Osteoblast (primary cell): ENCODE measurements around the gene SMARCA4. TPM values are rescaled to one million over a fixed set of nuclear protein-coding genes. Genes with fewer than 3 reads are reported as not detected.
"Not testable (repeated sequence)": the region's sequence is repeated elsewhere in the genome, so short reads cannot be mapped to it uniquely, and the experiment has no call there.

Experiments used
- DNase-seq: peaks from one replicate; pipeline ENCODE4 v3.0.0; 2011; ENCODE audit warnings: low spot score, mixed read lengths; ENCODE audit not compliant: insufficient read length; ENCODE audit errors: missing footprints
- H2AFZ ChIP-seq: 2 replicates; pipeline ENCODE4 v1.6.0; 2011; ENCODE audit warnings: mild to moderate bottlenecking, low read length
- H3K27ac ChIP-seq: 2 replicates; pipeline ENCODE4 v1.5.1; 2011; ENCODE audit warnings: mild to moderate bottlenecking, low read depth, low read length, moderate library complexity
- H3K27me3 ChIP-seq: 2 replicates; pipeline ENCODE4 v1.6.0; 2012; ENCODE audit warnings: mild to moderate bottlenecking, control low read depth, inconsistent platforms, low read length, moderate library complexity; ENCODE audit not compliant: insufficient read depth
- H3K36me3 ChIP-seq: 2 replicates; pipeline ENCODE4 v1.5.1; 2011; ENCODE audit warnings: mild to moderate bottlenecking, low read length, control low read depth, moderate library complexity; ENCODE audit not compliant: insufficient read depth
- H3K4me1 ChIP-seq: 2 replicates; pipeline ENCODE4 v1.5.1; 2011; ENCODE audit warnings: mild to moderate bottlenecking, low read length, control low read depth, moderate library complexity; ENCODE audit not compliant: insufficient read depth
- H3K4me2 ChIP-seq: 2 replicates; pipeline ENCODE4 v1.6.0; 2011; ENCODE audit warnings: mild to moderate bottlenecking, low read length; ENCODE audit not compliant: insufficient read depth
- H3K4me3 ChIP-seq: fragments of 200-600 bp; sonication (generic); 3 replicates; pipeline ENCODE4 v1.5.1; 2012; ENCODE audit warnings: mild to moderate bottlenecking, low read length, inconsistent platforms; ENCODE audit not compliant: insufficient read depth
- H3K79me2 ChIP-seq: 2 replicates; pipeline ENCODE4 v1.6.0; 2012; ENCODE audit warnings: mild to moderate bottlenecking, low read length, control low read depth, inconsistent platforms; ENCODE audit not compliant: insufficient read depth
- H3K9me3 ChIP-seq: 2 replicates; pipeline ENCODE4 v1.5.1; 2011; ENCODE audit warnings: low read depth, low read length, control low read depth
- H4K20me1 ChIP-seq: 2 replicates; pipeline ENCODE4 v1.6.0; 2012; ENCODE audit warnings: mild to moderate bottlenecking, low read length, control low read depth; ENCODE audit not compliant: insufficient read depth
- total RNA-seq: library from RNA; depleted of rRNA; stranded (reverse); fragments of >200 nt; gene quantifications from 2 replicates; pipeline ENCODE4 v1.2.3, GENCODE V29; 2012
- TF ChIP-seq, protein P1 (sequence below): IDR thresholded peaks from 2 replicates; pipeline ENCODE4 v1.5.1; 2011; ENCODE audit warnings: mild to moderate bottlenecking, low read depth, low read length, moderate library complexity; ENCODE audit errors: extremely low read depth

The SMARCA4 gene
- total RNA-seq, 1 donor, result 52.8 TPM

DNA sequence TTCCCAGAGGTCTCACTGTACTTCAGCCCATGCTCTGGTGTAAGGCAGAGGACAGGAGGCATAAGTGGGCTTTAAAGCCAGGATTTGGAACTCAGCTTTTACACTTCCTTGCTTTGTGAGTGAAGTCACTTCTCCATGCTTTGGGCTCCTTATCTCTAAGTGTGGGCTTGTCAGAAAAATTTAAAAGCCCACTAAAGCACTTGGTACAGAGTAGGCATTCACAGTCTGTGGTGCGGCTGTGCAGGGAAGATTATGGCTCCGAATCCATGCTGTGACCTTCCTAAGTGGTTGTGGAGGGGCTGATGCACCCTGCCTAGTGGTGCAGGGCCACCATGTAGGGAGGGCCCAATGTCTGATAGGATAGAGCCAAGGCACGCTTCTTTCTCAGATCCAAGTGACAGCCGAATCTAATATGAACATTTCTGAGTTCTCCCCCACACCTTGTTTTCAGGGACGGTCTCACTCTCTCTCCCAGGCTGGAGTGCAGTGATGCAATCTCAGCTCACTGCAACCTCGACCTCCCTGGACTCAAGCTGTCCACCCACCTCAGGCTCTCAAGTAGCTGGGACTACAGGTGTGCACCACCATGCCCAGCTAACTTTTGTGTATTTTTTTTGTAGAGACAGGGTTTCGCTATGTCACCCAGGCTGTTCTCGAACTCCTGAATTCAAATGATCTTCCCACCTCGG lies 25.3 kb upstream of the SMARCA4 start:
- H3K4me1 ChIP-seq, result peaks cover 5% of the 10 kb centered on the region
- no peak overlapping the region for H3K4me2 ChIP-seq
- no peaks in the 10 kb centered on the region for H3K9me3 ChIP-seq
- H3K79me2 ChIP-seq, result peaks cover 19% of the 10 kb centered on the region
- no peak overlapping the region for H3K27ac ChIP-seq
- peaks cover 10% of the 10 kb centered on the region for H3K36me3 ChIP-seq
- no peaks in the 10 kb centered on the region for H3K27me3 ChIP-seq
- peak; percentile 37 for DNase-seq
- no peak overlapping the region for H2AFZ ChIP-seq
- H3K4me3 ChIP-seq, result no peak overlapping the region
- H4K20me1 ChIP-seq, result peaks cover 3% of the 10 kb centered on the region
- TF ChIP-seq, protein P1, sequence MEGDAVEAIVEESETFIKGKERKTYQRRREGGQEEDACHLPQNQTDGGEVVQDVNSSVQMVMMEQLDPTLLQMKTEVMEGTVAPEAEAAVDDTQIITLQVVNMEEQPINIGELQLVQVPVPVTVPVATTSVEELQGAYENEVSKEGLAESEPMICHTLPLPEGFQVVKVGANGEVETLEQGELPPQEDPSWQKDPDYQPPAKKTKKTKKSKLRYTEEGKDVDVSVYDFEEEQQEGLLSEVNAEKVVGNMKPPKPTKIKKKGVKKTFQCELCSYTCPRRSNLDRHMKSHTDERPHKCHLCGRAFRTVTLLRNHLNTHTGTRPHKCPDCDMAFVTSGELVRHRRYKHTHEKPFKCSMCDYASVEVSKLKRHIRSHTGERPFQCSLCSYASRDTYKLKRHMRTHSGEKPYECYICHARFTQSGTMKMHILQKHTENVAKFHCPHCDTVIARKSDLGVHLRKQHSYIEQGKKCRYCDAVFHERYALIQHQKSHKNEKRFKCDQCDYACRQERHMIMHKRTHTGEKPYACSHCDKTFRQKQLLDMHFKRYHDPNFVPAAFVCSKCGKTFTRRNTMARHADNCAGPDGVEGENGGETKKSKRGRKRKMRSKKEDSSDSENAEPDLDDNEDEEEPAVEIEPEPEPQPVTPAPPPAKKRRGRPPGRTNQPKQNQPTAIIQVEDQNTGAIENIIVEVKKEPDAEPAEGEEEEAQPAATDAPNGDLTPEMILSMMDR, result no peak

DNA sequence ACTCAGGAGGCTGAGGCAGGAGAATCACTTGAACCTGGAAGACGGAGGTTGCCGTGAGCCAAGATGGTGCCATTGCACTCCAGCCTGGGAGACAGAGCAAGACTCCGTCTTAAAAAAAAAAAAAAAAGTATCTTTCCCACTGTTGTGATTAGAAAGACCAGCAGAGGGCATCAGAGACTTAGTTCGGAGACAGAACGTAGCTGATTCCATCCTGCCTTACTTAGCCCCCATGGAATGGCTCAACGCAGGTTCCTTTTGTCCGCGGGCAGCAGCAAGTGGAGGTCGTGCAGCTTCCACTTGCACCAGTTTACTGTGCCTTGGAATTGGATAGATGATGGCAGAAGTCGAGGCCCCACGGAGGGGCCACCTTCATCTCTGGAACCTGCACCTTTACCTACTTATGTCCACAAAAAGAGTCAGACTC lies 24.2 kb upstream of the SMARCA4 start:
- Histone ChIP-seq H3K4me1 (peaks cover 5% of the 10 kb centered on the region), H3K79me2 (peaks cover 13% of the 10 kb centered on the region), H3K27ac (no peak overlapping the region), H3K4me2 (peak overlapping the region; percentile 79), H3K9me3 (no peaks in the 10 kb centered on the region), H2AFZ (peak overlapping the region; percentile 58), H3K27me3 (no peaks in the 10 kb centered on the region), H4K20me1 (peaks cover 3% of the 10 kb centered on the region), H3K4me3 (peak overlapping the region; percentile 46), H3K36me3 (peaks cover 6% of the 10 kb centered on the region)
- peak; percentile 79 for DNase-seq
- TF ChIP-seq, protein P1, result peak; percentile 57

DNA sequence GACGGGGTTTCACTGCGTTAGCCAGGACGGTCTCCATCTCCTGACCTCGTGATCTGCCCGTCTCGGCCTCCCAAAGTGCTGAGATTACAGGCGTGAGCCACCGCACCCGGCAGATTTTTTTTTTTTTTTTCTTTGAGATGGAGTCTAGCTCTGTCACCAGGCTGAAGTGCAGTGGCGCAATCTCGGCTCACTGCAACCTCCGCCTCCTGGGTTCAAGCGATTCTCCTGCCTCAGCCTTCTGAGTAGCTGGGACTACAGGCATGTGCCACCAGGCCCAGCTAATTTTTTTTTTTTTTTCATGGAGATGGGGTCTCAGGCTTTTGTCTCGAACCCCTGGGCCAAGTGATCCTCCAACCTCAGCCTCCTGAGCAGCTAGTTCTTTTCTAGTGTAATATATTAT lies 19.2 kb upstream of the SMARCA4 start:
- not testable (repeated sequence) for DNase-seq, H3K27me3 ChIP-seq, H3K36me3 ChIP-seq, H3K79me2 ChIP-seq, H2AFZ ChIP-seq, H3K4me1 ChIP-seq, H3K4me2 ChIP-seq, H3K9me3 ChIP-seq, H3K27ac ChIP-seq, H4K20me1 ChIP-seq, H3K4me3 ChIP-seq

DNA sequence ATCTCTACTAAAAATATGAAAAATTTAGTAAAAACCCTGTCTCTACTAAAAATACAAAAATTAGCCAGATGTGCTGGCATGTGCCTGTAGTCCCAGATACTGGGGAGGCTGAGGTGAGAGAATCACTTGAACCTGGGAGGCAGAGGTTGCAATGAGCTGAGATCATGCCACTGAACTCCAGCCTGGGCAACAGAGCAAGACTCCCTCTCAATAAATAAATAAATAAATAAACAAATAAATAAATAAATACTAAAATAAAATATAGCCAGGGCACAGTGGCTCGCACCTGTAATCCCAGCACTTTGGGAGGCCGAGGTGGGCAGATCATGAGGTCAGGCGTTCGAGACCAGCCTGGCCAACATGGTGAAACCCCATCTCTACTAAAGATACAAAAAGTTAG lies 17.4 kb upstream of the SMARCA4 start:
- not testable (repeated sequence) for H3K9me3 ChIP-seq, H4K20me1 ChIP-seq, H3K4me1 ChIP-seq, H3K27me3 ChIP-seq, DNase-seq, H3K4me3 ChIP-seq, H2AFZ ChIP-seq, H3K27ac ChIP-seq, H3K4me2 ChIP-seq, H3K36me3 ChIP-seq, H3K79me2 ChIP-seq

DNA sequence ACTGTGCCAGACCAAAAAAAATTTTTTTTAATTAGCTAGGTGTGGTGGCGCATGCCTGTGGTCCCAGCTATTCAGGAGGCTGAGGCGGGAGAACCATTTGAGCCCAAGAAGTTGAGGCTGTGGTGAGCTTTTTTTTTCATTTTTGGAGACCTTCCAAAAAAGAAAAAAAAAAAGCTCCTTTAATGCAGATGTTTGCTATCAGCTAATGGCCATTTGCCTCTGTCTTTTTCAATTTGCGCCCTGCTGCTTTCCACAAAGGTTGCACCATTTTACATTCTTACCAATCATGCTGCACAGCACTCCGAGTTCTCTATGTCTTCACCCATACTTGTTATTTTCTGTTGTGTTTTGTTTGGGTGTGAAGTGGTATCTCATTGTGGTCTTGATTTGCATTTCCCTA lies 15.6 kb upstream of the SMARCA4 start:
- H3K4me2 ChIP-seq, result no peak overlapping the region
- no peaks in the 10 kb centered on the region for H3K4me1 ChIP-seq
- TF ChIP-seq, protein P1, result no peak
- no peak overlapping the region for H2AFZ ChIP-seq
- no peak overlapping the region for H3K27ac ChIP-seq
- no peak for DNase-seq
- no peak overlapping the region for H3K4me3 ChIP-seq
- H4K20me1 ChIP-seq, result no peaks in the 10 kb centered on the region
- H3K79me2 ChIP-seq, result no peaks in the 10 kb centered on the region
- H3K9me3 ChIP-seq, result no peaks in the 10 kb centered on the region
- no peaks in the 10 kb centered on the region for H3K27me3 ChIP-seq
- H3K36me3 ChIP-seq, result no peaks in the 10 kb centered on the region
